ENCODE measurements around the gene CACNB2.

CACNB2 gene

DNA sequence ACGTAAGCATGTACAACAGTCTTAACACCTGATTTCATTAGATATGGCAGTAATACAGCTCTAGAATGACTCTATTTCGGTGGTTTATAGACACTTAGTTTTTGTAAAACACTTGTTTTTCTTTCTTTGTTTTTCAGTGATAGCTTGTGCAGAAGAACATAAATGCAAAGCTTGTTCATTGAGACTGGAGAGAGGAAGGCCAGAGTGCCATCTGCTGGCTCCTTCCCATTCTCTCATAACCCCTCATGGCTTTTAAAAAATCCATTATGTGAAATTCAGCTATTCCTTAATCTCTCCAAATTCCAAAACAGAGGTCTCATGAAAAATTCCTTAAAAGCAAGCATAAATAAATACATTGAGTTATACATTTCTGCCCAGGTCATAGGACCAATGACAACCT lies 76.3 kb downstream of the CACNB2 start:
- peak; percentile 80 for DNase-seq (ENCODE audit: low read depth)
- no peak overlapping the region for H3K4me3 ChIP-seq (ENCODE audit: low read depth, low read length)
- TF ChIP-seq, protein P1, sequence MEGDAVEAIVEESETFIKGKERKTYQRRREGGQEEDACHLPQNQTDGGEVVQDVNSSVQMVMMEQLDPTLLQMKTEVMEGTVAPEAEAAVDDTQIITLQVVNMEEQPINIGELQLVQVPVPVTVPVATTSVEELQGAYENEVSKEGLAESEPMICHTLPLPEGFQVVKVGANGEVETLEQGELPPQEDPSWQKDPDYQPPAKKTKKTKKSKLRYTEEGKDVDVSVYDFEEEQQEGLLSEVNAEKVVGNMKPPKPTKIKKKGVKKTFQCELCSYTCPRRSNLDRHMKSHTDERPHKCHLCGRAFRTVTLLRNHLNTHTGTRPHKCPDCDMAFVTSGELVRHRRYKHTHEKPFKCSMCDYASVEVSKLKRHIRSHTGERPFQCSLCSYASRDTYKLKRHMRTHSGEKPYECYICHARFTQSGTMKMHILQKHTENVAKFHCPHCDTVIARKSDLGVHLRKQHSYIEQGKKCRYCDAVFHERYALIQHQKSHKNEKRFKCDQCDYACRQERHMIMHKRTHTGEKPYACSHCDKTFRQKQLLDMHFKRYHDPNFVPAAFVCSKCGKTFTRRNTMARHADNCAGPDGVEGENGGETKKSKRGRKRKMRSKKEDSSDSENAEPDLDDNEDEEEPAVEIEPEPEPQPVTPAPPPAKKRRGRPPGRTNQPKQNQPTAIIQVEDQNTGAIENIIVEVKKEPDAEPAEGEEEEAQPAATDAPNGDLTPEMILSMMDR (conservative IDR thresholded peaks at IDR 0.05; ENCODE audit: low read depth, low read length): peak; percentile 89

- H3K4me3 ChIP-seq (ENCODE audit: low read depth, low read length): no peak overlapping the region
- TF ChIP-seq, protein P1 (conservative IDR thresholded peaks at IDR 0.05; ENCODE audit: low read depth, low read length): no peak
- DNase-seq (ENCODE audit: low read depth): no peak
Measured at GRCh38 chr10:18217577-18217976, 77.4 kb downstream of the CACNB2 start.

DNA sequence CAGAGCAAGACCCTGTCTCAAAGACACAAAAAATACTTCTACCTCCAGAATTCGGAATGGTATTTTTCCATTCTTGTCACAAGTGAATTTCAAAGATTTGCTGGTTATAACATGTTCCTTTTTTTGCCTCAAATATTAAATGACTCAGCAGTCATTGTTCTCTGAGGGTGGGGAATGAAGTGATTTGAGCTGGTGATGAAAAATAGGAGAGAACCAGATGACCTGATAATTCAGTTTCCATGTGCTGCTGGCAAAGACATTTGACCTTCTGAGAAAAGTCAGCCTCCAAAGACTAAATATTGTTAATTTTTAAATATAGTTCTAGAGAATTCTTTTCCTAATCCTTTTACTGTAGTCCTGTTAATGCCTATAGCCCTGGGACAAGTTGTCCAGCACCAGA lies 78.9 kb downstream of the CACNB2 start:
- no peak for DNase-seq (ENCODE audit: low read depth)
- TF ChIP-seq, protein P1 (conservative IDR thresholded peaks at IDR 0.05; ENCODE audit: low read depth, low read length): no peak
- no peak overlapping the region for H3K4me3 ChIP-seq (ENCODE audit: low read depth, low read length)

DNA sequence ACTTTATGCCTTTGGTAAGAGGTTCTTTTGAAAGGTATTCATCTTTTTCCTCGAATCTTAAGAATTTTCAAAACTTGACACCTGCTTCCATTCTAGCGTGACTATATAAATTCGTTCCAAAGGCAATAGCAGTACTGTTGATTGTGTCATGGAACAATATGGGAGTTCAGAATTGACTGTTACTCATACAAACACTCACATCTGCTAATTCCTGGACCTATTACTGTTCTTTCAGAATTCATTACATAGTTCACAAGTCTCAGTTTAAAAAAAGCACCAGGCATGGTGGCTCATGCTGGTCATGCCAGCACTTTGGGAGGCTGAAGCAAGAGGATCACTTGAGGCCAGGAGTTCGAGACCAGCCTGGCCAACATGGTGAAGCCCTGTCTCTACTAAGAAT lies 80.9 kb downstream of the CACNB2 start:
- TF ChIP-seq, protein P1 (conservative IDR thresholded peaks at IDR 0.05; ENCODE audit: low read depth, low read length): no peak
- DNase-seq (ENCODE audit: low read depth): no peak
- no peak overlapping the region for H3K4me3 ChIP-seq (ENCODE audit: low read depth, low read length)

DNA sequence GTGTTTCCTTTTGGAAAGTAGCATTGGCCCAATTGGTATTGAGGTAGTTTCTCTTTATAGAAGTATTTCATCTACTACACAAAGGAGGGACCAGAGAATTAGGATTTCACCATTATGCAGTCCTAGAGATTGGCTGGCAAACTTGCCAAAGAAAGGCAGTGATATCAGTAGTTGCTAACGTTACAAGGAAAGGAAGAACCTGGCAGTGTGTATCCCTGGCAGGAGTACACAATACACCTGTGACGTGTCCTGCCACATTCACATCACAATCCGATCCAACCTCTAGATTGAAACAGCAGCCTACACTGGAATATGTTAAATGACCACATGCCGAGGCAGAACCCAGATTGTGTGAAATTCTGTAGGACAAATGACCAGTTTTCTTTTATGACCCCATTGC lies 81.7 kb downstream of the CACNB2 start:
- no peak overlapping the region for H3K4me3 ChIP-seq (ENCODE audit: low read depth, low read length)
- TF ChIP-seq, protein P1 (conservative IDR thresholded peaks at IDR 0.05; ENCODE audit: low read depth, low read length): no peak
- no peak for DNase-seq (ENCODE audit: low read depth)

DNA sequence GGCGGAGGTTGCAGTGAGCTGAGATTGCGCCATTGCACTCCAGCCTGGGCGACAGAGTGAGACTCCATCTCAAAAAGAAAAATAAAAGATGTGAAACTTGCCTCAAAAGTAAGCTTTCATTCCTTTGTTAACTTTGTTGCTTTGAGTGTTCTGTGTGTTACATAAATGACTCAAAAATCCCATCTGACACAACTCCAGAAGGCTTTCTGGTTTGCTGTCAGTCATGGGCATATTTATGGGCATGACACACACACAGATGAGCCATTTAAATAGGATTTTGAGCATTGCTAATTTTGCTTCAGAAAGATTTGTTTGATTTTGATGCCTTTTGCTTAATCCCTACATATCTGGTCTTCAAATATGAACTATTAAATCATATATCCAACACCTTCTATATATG lies 82.6 kb downstream of the CACNB2 start:
- no peak for DNase-seq (ENCODE audit: low read depth)
- TF ChIP-seq, protein P1 (conservative IDR thresholded peaks at IDR 0.05; ENCODE audit: low read depth, low read length): no peak
- no peak overlapping the region for H3K4me3 ChIP-seq (ENCODE audit: low read depth, low read length)

DNA sequence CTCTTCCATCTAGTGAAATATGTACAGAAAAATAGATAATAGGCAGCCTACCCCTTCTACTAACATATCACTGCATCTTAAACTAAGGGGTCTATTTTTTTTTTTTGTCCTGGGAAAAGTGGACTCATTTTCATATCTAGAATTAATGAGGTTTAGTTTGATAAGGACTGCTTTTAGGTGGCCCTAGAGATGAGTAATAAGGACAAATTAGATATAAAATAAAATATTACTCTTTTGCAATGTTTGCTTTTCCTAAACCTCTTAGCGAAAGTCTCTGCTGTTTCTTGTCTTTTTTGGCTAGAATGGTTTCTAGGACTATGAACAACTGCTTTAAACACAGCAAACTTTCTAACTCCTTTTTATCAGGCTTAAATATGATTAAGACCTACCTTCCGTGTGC lies 83.7 kb downstream of the CACNB2 start:
- H3K4me3 ChIP-seq (ENCODE audit: low read depth, low read length): no peak overlapping the region
- TF ChIP-seq, protein P1 (conservative IDR thresholded peaks at IDR 0.05; ENCODE audit: low read depth, low read length): no peak
- DNase-seq (ENCODE audit: low read depth): no peak
